PFSK-1 (cell line): ENCODE data around the gene NFIB.

Source experiments
- FOXP2 ChIP-seq: optimal IDR thresholded peaks from 2 replicates; pipeline ENCODE3; 2011; ENCODE audit warnings: borderline replicate concordance, control low read depth, inconsistent platforms; ENCODE audit not compliant: insufficient read depth; ENCODE audit errors: extremely low read length, extremely low read depth
- POLR2AphosphoS5 ChIP-seq: IDR thresholded peaks from 2 replicates; pipeline ENCODE4 v1.6.1; 2012; ENCODE audit warnings: low read depth, mild to moderate bottlenecking, control low read depth, low read length, moderate library complexity
- SIN3A ChIP-seq: IDR thresholded peaks from 2 replicates; pipeline ENCODE4 v1.6.1; 2012; ENCODE audit warnings: mild to moderate bottlenecking, low read length, moderate library complexity, borderline replicate concordance; ENCODE audit not compliant: insufficient read depth
- TAF1 ChIP-seq: IDR thresholded peaks from 2 replicates; pipeline ENCODE4 v1.6.1; 2012; ENCODE audit warnings: low read length, control low read depth, borderline replicate concordance; ENCODE audit not compliant: insufficient read depth
- TF ChIP-seq, protein P1 (sequence below), 2 experiments: IDR thresholded peaks; 2 replicates each; pipeline versions ENCODE4 v1.6.1 to v1.8.0; 2011 to 2012; ENCODE audit warnings: low read depth in 2 of 2, low read length in 2 of 2, control low read depth in 1 of 2, inconsistent platforms in 1 of 2, mild to moderate bottlenecking in 1 of 2, moderate library complexity in 1 of 2; ENCODE audit not compliant: insufficient read depth in 1 of 2

Gene NFIB

DNA sequence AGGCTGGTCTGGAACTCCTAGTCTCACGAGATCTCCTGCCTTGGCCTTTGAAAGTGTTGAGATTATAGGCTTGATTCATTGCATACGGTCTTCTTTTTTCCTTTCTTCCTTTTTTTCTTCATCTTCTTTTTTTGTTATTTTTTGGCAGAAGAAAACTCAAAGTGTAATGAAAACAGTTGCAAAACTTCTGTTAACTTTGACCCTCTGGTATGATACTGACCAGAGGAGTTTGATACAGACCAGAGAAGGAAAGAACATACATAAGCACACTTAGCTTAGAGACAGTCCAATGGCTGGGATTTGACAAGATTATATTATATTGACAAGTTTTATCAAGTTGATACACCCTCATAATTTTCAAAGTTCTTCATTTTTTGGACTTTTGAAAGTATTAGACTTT is 181.2 kb downstream of the NFIB start:
- TF ChIP-seq FOXP2 (no peak), TAF1 (no peak), SIN3A (no peak), POLR2AphosphoS5 (no peak)
- TF ChIP-seq, protein P1, sequence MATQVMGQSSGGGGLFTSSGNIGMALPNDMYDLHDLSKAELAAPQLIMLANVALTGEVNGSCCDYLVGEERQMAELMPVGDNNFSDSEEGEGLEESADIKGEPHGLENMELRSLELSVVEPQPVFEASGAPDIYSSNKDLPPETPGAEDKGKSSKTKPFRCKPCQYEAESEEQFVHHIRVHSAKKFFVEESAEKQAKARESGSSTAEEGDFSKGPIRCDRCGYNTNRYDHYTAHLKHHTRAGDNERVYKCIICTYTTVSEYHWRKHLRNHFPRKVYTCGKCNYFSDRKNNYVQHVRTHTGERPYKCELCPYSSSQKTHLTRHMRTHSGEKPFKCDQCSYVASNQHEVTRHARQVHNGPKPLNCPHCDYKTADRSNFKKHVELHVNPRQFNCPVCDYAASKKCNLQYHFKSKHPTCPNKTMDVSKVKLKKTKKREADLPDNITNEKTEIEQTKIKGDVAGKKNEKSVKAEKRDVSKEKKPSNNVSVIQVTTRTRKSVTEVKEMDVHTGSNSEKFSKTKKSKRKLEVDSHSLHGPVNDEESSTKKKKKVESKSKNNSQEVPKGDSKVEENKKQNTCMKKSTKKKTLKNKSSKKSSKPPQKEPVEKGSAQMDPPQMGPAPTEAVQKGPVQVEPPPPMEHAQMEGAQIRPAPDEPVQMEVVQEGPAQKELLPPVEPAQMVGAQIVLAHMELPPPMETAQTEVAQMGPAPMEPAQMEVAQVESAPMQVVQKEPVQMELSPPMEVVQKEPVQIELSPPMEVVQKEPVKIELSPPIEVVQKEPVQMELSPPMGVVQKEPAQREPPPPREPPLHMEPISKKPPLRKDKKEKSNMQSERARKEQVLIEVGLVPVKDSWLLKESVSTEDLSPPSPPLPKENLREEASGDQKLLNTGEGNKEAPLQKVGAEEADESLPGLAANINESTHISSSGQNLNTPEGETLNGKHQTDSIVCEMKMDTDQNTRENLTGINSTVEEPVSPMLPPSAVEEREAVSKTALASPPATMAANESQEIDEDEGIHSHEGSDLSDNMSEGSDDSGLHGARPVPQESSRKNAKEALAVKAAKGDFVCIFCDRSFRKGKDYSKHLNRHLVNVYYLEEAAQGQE (IDR thresholded peaks at IDR 0.05; ENCODE audit: insufficient read depth in 1 of 2, low read depth in 2 of 2, low read length in 2 of 2) = no peak

DNA sequence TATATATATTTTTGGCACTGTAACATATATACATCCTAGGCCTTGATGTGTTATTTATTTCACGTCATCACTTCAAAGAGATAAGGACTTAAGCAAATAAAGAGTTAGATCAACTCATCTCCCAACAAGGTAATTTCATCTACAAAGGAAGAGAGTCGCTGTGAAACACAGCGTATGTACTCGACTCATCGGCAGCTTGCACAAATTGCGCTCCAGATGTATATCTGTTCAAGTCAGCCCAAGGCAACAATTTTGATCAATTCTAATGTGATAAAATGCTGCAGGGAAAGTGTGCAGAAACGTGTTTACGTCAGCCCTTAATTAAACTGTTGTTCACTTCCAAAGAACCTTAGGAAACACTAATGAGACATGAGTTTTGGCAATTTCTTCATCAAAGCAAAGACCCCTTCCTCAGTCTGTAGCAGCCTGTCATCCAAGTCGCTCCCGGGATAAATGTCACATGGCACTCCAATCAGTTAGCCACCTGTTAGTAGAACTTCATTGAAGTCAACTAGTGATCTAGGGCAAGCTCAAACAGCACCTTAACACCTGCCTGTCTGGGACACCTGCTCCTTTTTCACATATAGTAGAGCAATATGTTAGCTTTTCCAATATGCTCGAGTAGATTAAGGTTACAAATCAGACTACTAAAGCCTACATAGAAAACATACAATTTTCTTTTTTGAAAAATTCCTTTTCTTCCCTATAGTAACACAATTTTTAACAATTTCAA is 182.4 kb downstream of the NFIB start:
- TF ChIP-seq FOXP2 = no peak
- TF ChIP-seq SIN3A = no peak
- no peak for TF ChIP-seq TAF1
- TF ChIP-seq POLR2AphosphoS5 = no peak
- TF ChIP-seq, protein P1 (IDR thresholded peaks at IDR 0.05; ENCODE audit: insufficient read depth in 1 of 2, low read depth in 2 of 2, low read length in 2 of 2) = no peak

DNA sequence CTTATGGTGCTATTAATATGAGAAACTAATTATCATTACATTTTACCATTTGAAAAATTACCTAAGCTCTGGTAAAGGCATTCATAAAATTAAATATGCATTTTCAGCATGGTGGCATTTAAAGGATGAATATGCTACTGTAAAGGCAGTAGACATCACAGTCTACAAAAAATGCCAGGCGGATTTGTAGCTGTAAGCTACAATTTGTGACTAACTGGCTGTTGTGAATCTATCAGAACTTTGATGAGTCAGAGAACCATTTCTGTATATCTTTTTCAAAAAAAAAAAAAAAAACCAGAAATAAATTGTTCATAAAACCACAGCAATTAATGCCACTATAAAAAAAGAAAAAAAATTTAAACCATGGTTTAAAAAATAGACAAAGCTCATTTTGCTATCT is 186.3 kb downstream of the NFIB start:
- TF ChIP-seq FOXP2 (no peak), TAF1 (no peak), SIN3A (no peak)

DNA sequence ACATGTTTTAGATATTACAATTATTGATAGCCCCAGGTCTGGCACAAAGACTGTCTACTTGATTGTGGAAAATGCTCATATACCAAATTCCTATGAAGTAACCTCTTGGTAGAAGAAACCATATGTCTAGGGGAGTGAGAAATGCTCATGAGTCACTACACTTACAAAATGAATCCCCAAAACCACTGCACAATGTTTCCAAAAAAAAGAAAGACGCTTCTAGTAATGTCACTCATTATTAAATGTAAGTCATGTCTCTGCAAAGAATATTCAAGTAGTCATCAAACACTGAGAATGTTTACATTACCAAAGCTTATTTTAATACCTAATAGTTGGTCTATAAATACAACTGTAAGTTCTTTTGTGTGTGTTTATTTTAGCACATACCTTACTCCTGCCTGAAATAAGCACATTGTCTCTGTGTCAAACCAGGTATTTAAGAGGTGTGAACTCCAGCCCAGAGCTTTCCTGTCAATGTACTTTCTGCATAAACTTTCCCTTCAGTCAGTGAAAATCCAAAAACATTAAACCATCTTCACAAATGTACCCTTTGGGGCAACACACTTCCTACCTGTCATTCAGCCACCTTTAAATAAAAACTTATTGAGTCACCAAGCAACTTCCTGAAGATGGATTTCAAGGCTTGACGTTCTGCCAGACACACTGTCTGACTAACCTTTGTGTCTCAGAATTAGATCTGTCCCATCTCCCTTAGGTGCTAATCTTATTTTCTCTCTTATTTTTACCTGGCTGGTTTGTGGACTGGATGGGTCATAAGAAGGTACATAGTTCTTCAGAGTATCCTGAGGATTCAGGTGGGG is 194.0 kb downstream of the NFIB start:
- TF ChIP-seq POLR2AphosphoS5 (no peak), FOXP2 (no peak), SIN3A (no peak), TAF1 (no peak)
- TF ChIP-seq, protein P1 (IDR thresholded peaks at IDR 0.05; ENCODE audit: insufficient read depth in 1 of 2, low read depth in 2 of 2, low read length in 2 of 2) = no peak

DNA sequence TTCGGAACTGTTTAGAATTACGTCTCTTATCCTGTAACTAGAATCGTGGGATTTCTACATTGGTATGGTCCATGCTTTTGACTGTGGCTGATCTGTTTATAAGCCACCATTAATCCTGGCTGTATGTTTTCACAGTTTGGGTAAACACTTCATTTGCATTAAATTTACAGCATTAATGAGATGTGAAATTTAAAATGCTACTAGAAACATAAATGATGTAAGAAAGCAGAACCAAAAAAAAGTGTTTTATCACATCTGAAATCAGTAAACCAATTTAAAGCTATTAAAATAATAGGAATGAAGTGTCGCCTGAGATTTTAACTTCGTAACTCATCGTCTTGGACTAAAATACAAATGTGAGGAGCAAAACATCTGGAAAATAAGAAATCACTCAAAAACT is 201.7 kb downstream of the NFIB start:
- no peak for TF ChIP-seq TAF1
- TF ChIP-seq, protein P1 (IDR thresholded peaks at IDR 0.05; ENCODE audit: insufficient read depth in 1 of 2, low read depth in 2 of 2, low read length in 2 of 2) = no peak
- TF ChIP-seq SIN3A = no peak
- TF ChIP-seq POLR2AphosphoS5 = no peak
- TF ChIP-seq FOXP2 = no peak
